ENCODE data around the gene ZNF202. TPM values are rescaled to one million over a fixed set of nuclear protein-coding genes. Genes with fewer than 3 reads are reported as not detected.
A peak's percentile ranks its signal among the peaks of the same experiment; 100 is the strongest.
"Not testable (repeated sequence)": the region's sequence is repeated elsewhere in the genome, so short reads cannot be mapped to it uniquely, and the experiment has no call there.

Gene ZNF202
- total RNA-seq, 2 experiments from 2014 or later, result 14.9 to 18.0 TPM

DNA sequence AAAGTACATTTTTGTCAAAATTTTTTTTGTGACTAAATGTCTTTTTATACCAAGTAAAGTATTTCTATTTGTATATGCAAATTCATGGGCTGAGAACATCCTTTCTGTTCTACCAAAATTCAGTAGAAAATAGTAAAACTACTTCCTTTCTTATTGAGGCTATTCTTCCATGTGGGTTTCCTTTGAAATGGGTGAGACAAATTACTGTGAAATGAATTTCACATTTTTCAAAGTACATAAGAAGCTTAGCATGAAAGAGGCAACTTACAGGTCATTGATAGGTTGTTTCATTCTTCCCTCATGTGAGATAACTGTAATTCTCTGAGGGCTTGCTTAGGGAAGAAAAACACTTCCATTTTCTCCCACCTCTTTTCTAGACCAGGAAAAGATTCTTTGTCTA is 13.9 kb upstream of the ZNF202 start:
- Mint-ChIP-seq H3K27me3 (peaks cover 19% of the 10 kb centered on the region), H3K4me1 (peaks cover 27% of the 10 kb centered on the region), H3K9me3 (no peaks in the 10 kb centered on the region), H3K27ac (peak overlapping the region; percentile 23), H3K4me3 (peak overlapping the region; percentile 25), H3K36me3 (no peaks in the 10 kb centered on the region)
- peak; percentile 52 for ATAC-seq (ENCODE audit: low read depth)
- DNase-seq, result no peak
- POLR2A ChIA-PET, result no interaction called here

GRCh38 chr11:123754101-123754568 is 12.7 kb upstream of the ZNF202 start, which contains the start of gene OR6X1:
Gene OR6X1, minus strand, starts transcription at chr11:123754518. Its CDS starts 0 bp downstream, at chr11:123754518.
- no peaks in the 10 kb centered on the region for H3K9me3 Mint-ChIP-seq
- ATAC-seq (ENCODE audit: low read depth) (peak; percentile 50), DNase-seq (no peak)
- H3K27ac Mint-ChIP-seq, result peak within 1 kb of the TSS; percentile 17
- POLR2A ChIA-PET, result no interaction called here
- H3K36me3 Mint-ChIP-seq, result no peaks in the 10 kb centered on the region
- peaks cover 27% of the 10 kb centered on the region for H3K4me1 Mint-ChIP-seq
- H3K4me3 Mint-ChIP-seq, result peak within 1 kb of the TSS; percentile 51
- peaks cover 21% of the 10 kb centered on the region for H3K27me3 Mint-ChIP-seq

GRCh38 chr11:123753110-123753509 is 11.7 kb upstream of the ZNF202 start:
- Mint-ChIP-seq H3K9me3 (no peaks in the 10 kb centered on the region), H3K27me3 (peaks cover 20% of the 10 kb centered on the region), H3K4me3 (peak overlapping the region; percentile 28), H3K27ac (no peak overlapping the region), H3K36me3 (no peaks in the 10 kb centered on the region), H3K4me1 (peaks cover 25% of the 10 kb centered on the region)
- no peak for ATAC-seq (ENCODE audit: low read depth)
- no peak for DNase-seq
- POLR2A ChIA-PET, result no interaction called here

GRCh38 chr11:123751781-123752180 is 10.3 kb upstream of the ZNF202 start:
- H3K27ac Mint-ChIP-seq, result no peak overlapping the region
- ATAC-seq (ENCODE audit: low read depth), result no peak
- DNase-seq, result no peak
- POLR2A ChIA-PET, result no interaction called here
- H3K36me3 Mint-ChIP-seq, result no peaks in the 10 kb centered on the region
- peaks cover 20% of the 10 kb centered on the region for H3K27me3 Mint-ChIP-seq
- H3K9me3 Mint-ChIP-seq, result peaks cover 4% of the 10 kb centered on the region
- no peak overlapping the region for H3K4me3 Mint-ChIP-seq
- peaks cover 25% of the 10 kb centered on the region for H3K4me1 Mint-ChIP-seq

DNA sequence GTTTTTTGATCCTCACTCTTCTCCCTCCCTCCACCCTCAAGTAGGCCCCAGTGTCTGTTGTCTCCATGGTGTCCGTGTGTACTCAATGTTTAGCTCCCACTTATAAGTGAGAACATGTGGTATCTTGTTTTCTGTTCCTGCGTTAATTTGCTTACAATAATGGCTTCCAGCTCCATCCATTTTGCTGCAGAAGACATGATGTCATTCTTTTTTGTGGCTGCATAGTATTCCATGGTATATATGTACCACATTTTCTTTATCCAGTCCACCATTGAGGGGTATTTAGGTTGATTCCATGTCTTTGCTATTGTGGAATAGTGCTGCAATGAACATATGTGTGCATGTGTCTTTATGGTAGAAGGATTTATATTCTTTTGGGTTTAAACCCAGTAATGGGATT is 6.9 kb upstream of the ZNF202 start:
- H3K9me3 Mint-ChIP-seq; H3K27ac Mint-ChIP-seq; H3K4me3 Mint-ChIP-seq; H3K36me3 Mint-ChIP-seq; POLR2A ChIA-PET; DNase-seq; ATAC-seq (ENCODE audit: low read depth); H3K4me1 Mint-ChIP-seq: not testable (repeated sequence)
- peaks cover 30% of the 10 kb centered on the region for H3K27me3 Mint-ChIP-seq

GRCh38 chr11:123745764-123746451 is 4.4 kb upstream of the ZNF202 start:
- Mint-ChIP-seq H3K36me3 (no peaks in the 10 kb centered on the region), H3K27ac (no peak overlapping the region), H3K27me3 (peaks cover 19% of the 10 kb centered on the region), H3K9me3 (peaks cover 4% of the 10 kb centered on the region), H3K4me1 (peaks cover 6% of the 10 kb centered on the region), H3K4me3 (no peak overlapping the region)
- DNase-seq (no peak), ATAC-seq (ENCODE audit: low read depth) (no peak)
- POLR2A ChIA-PET, result no interaction called here

GRCh38 chr11:123742724-123743120 is 1.3 kb upstream of the ZNF202 start:
- Mint-ChIP-seq H3K27me3 (peaks cover 10% of the 10 kb centered on the region), H3K36me3 (peaks cover 10% of the 10 kb centered on the region), H3K27ac (no peak overlapping the region), H3K4me3 (peak overlapping the region; percentile 91), H3K9me3 (peaks cover under 1% of the 10 kb centered on the region), H3K4me1 (peaks cover 21% of the 10 kb centered on the region)
- no peak for ATAC-seq (ENCODE audit: low read depth)
- DNase-seq, result no peak
- POLR2A ChIA-PET, result no interaction called here

- H3K4me3 Mint-ChIP-seq, result peak overlapping the region; percentile 91
- H3K27ac Mint-ChIP-seq, result peak overlapping the region; percentile 90
- POLR2A ChIA-PET, result interaction anchor here (1.0 kb wide), 1 partner anchor 13 kb away, joined by 3 read pairs; no protein-coding TSS in a partner anchor
- ATAC-seq (ENCODE audit: low read depth), result no peak
- H3K36me3 Mint-ChIP-seq, result peaks cover 15% of the 10 kb centered on the region
- H3K27me3 Mint-ChIP-seq, result peaks cover 10% of the 10 kb centered on the region
- no peaks in the 10 kb centered on the region for H3K9me3 Mint-ChIP-seq
- H3K4me1 Mint-ChIP-seq, result peaks cover 21% of the 10 kb centered on the region
- DNase-seq, result no peak
Measured at GRCh38 chr11:123742031-123742723, 717 bp upstream of the ZNF202 start.

GRCh38 chr11:123740787-123741158 is 687 bp downstream of the ZNF202 start:
- DNase-seq (no peak), ATAC-seq (ENCODE audit: low read depth) (no peak)
- H3K36me3 Mint-ChIP-seq, result peaks cover 17% of the 10 kb centered on the region
- H3K4me1 Mint-ChIP-seq, result peaks cover 21% of the 10 kb centered on the region
- H3K4me3 Mint-ChIP-seq, result peak overlapping the region; percentile 91
- POLR2A ChIA-PET, result no interaction called here
- peaks cover 7% of the 10 kb centered on the region for H3K27me3 Mint-ChIP-seq
- peak overlapping the region; percentile 86 for H3K27ac Mint-ChIP-seq
- H3K9me3 Mint-ChIP-seq, result no peaks in the 10 kb centered on the region

- Mint-ChIP-seq H3K27ac (no peak overlapping the region), H3K9me3 (no peaks in the 10 kb centered on the region), H3K27me3 (no peaks in the 10 kb centered on the region), H3K36me3 (peaks cover 23% of the 10 kb centered on the region), H3K4me1 (peaks cover 21% of the 10 kb centered on the region), H3K4me3 (no peak overlapping the region)
- POLR2A ChIA-PET, result no interaction called here
- DNase-seq (no peak), ATAC-seq (ENCODE audit: low read depth) (no peak)
Measured at GRCh38 chr11:123738374-123738773, 3.1 kb downstream of the ZNF202 start.

- no peaks in the 10 kb centered on the region for H3K9me3 Mint-ChIP-seq
- H3K4me1 Mint-ChIP-seq, result peaks cover 14% of the 10 kb centered on the region
- H3K27ac Mint-ChIP-seq, result no peak overlapping the region
- no peak overlapping the region for H3K4me3 Mint-ChIP-seq
- POLR2A ChIA-PET, result no interaction called here
- no peak for ATAC-seq (ENCODE audit: low read depth)
- peaks cover 23% of the 10 kb centered on the region for H3K36me3 Mint-ChIP-seq
- no peaks in the 10 kb centered on the region for H3K27me3 Mint-ChIP-seq
- DNase-seq, result no peak
Measured at GRCh38 chr11:123736769-123737168, 4.7 kb downstream of the ZNF202 start.

DNA sequence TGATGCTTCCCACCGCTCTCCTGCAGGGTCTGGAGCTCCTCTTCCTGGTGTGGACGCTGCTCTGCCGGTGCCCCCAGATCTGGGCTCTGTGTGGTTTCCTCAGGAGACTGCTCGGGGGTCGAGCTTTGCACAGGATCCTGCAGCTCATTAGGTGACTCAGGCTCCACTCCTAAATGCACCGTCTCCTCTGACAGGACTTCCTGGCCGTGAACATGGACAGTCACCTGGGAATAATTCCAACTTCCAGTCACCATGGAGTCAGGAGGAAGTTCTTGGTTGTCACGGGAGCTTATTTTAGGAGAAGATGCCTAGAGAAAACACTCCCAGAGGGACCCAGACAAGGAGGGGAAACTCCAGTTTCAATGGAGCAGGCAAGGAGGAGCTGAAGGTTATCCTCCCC is 11.9 kb downstream of the ZNF202 start:
- Mint-ChIP-seq H3K36me3 (peaks cover 3% of the 10 kb centered on the region), H3K4me3 (no peak overlapping the region), H3K4me1 (no peaks in the 10 kb centered on the region), H3K9me3 (peaks cover 24% of the 10 kb centered on the region), H3K27ac (no peak overlapping the region), H3K27me3 (no peaks in the 10 kb centered on the region)
- no peak for ATAC-seq (ENCODE audit: low read depth)
- no peak for DNase-seq
- POLR2A ChIA-PET, result interaction anchor here (1.1 kb wide), 1 partner anchor 12 kb away, joined by 3 read pairs; the partner anchor contains the start of gene ZNF202

GRCh38 chr11:123725995-123726655 is 15.3 kb downstream of the ZNF202 start:
- Mint-ChIP-seq H3K9me3 (peaks cover 26% of the 10 kb centered on the region), H3K4me3 (no peak overlapping the region), H3K27me3 (no peaks in the 10 kb centered on the region), H3K27ac (no peak overlapping the region), H3K36me3 (peaks cover 10% of the 10 kb centered on the region), H3K4me1 (no peaks in the 10 kb centered on the region)
- ATAC-seq (ENCODE audit: low read depth), result no peak
- DNase-seq, result no peak
- POLR2A ChIA-PET, result no interaction called here

All from activated naive CD8-positive, alpha-beta T cell treated with anti-CD3 and anti-CD28 coated beads, Interleukin-2, amount 10 ng/mL, durations not matched to agents 7 days and 5 days (primary cell).